Effector CD4-positive, alpha-beta T cell (primary cell): Measurements from ENCODE around the gene SDK2.

Experiments used
- DNase-seq: peaks from one replicate; pipeline ENCODE4 v3.0.0-alpha.2; 2020

SDK2 gene

GRCh38 chr17:73289549-73290254, 354.5 kb downstream of the SDK2 start:
- no peak for DNase-seq

GRCh38 chr17:73288534-73289302, 355.5 kb downstream of the SDK2 start:
- DNase-seq = no peak

DNA sequence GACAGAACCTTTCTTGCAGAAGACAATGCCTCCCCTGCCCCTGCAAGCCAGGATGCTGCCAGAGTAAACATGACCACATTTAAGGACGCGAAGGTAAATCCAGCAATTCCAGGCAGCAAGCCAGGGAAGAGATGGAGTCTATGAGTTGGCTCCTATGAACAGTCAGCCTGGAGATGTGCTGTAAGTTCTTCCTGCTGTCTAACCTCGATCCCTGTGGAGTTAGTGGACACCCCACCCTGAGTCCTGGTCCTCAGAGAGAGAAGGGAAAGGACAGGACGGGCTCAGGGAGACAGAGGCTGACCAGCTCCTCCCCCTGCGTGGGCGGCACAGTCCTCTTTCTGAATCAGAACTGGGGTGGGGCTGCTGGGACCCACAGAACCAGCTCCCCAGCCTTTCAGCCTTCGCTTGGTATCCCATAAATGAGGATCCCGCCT, 357.4 kb downstream of the SDK2 start:
- DNase-seq = no peak

- no peak for DNase-seq
Measured at GRCh38 chr17:73285916-73286862, 358.1 kb downstream of the SDK2 start.

- no peak for DNase-seq
Measured at GRCh38 chr17:73285603-73285908, 358.7 kb downstream of the SDK2 start.

GRCh38 chr17:73284906-73285602, 359.2 kb downstream of the SDK2 start:
- DNase-seq = no peak
